ENCODE results near the gene RPRD2.

Gene RPRD2

GRCh38 chr1:150376110-150376509, 12.2 kb downstream of the RPRD2 start:
- DNase-seq (ENCODE audit: low spot score) = no peak
- no peak for TF ChIP-seq CTCF (IDR thresholded peaks at IDR 0.05; ENCODE audit: extremely low read depth, missing control alignments)

- TF ChIP-seq CTCF (IDR thresholded peaks at IDR 0.05; ENCODE audit: extremely low read depth, missing control alignments) = no peak
Measured at GRCh38 chr1:150383631-150384324, 19.8 kb downstream of the RPRD2 start.

GRCh38 chr1:150385537-150386445, 21.8 kb downstream of the RPRD2 start:
- peak; percentile 19 for DNase-seq (ENCODE audit: low spot score)
- TF ChIP-seq CTCF (IDR thresholded peaks at IDR 0.05; ENCODE audit: extremely low read depth, missing control alignments) = no peak

More at GRCh38 chr1:150383631-150384324, 19.8 kb downstream of the RPRD2 start:
- no peak for DNase-seq (ENCODE audit: low spot score)

- no peak for TF ChIP-seq CTCF (IDR thresholded peaks at IDR 0.05; ENCODE audit: extremely low read depth, missing control alignments)
- DNase-seq (ENCODE audit: low spot score) = no peak
Measured at GRCh38 chr1:150386592-150386991, 22.6 kb downstream of the RPRD2 start.

- DNase-seq (ENCODE audit: low spot score) = no peak
- no peak for TF ChIP-seq CTCF (IDR thresholded peaks at IDR 0.05; ENCODE audit: extremely low read depth, missing control alignments)
Measured at GRCh38 chr1:150387200-150387599, 23.3 kb downstream of the RPRD2 start.

GRCh38 chr1:150388241-150388640, 24.3 kb downstream of the RPRD2 start:
- TF ChIP-seq CTCF (IDR thresholded peaks at IDR 0.05; ENCODE audit: extremely low read depth, missing control alignments) = no peak
- DNase-seq (ENCODE audit: low spot score) = no peak

- DNase-seq (ENCODE audit: low spot score) = no peak
- no peak for TF ChIP-seq CTCF (IDR thresholded peaks at IDR 0.05; ENCODE audit: extremely low read depth, missing control alignments)
Measured at GRCh38 chr1:150389650-150390049, 25.7 kb downstream of the RPRD2 start.
